ENCODE measurements around the gene GSTM2.

The GSTM2 gene

DNA sequence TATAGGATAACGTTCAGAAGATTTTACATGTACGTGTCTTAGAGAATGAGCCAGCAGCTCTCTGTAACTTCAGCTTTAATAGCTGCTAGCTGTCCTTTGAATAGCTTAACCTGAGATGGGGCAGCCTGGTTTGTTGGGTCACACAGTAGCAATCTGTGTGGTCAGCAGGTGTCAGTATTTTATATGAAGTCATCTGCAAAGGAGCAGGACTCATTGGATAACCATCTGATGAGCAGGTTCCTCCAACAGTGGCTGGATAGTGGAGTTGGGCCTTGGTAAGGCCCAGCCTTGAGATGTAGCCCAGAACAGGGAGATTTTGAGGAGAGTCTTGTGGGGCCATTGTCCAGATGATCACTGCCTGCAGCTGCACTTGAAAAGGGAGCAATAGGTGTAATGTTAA, 50.6 kb downstream of the GSTM2 start:
- no peak for DNase-seq

DNA sequence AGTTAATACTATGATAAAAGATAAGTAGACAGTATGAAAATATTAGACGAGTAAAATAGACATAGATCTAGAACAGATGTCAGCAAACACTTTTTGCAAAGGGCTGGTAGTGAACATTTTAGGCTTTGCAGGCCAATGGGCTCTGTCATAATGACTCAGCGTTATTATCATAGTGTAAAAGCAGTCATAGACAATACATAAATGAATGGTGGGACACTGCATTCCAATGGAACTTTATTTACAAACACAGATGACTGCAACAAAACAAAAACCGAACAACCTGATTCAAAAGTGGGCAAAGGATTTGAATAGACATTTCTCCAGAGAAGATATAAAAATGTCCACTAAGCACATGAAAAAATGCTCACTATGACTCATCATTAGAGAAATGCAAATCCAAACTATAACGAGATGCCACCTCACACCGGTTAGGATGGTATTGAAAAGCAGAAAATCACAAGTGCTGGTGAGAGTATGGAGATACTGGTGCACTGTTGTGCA, 51.5 kb downstream of the GSTM2 start:
- no peak for DNase-seq

DNA sequence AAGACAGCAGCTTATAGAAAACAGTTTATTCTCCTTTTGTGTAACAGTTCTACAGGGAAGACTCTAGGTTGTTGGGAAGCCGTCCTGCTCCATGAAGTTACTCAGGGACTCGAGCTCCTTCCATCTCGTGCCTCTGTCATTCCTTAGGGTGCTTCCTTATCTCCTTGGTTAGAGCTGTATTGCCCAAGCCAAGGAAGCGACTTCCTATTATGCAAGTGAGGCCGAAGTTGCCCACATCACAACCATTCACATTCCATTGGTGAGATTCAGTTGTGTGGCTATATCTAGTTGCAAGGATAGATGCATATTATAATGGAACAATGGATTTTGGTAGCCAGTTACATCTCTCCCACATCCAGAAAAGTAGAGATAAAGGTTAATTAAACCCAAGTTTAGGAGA, 53.2 kb downstream of the GSTM2 start:
- no peak for DNase-seq

DNA sequence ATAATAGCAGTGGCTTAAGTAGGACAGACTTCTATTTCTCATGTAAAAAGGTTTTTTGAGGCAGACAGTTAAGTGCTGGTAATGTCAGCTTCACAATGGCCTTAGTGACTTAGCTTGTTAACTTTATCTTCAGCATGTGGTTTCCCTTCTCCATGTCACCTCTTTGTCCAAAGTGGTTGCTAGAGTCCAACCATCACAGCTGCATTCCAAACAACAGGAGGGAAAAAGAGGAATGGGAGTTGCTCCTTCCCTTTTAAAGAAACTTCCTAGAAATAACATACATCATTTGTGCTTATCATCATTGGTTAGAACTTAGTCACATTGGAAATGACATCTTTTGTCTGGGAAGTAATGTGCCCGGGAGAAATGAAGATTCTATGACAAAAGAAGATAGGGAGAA, 54.1 kb downstream of the GSTM2 start:
- no peak for DNase-seq

DNA sequence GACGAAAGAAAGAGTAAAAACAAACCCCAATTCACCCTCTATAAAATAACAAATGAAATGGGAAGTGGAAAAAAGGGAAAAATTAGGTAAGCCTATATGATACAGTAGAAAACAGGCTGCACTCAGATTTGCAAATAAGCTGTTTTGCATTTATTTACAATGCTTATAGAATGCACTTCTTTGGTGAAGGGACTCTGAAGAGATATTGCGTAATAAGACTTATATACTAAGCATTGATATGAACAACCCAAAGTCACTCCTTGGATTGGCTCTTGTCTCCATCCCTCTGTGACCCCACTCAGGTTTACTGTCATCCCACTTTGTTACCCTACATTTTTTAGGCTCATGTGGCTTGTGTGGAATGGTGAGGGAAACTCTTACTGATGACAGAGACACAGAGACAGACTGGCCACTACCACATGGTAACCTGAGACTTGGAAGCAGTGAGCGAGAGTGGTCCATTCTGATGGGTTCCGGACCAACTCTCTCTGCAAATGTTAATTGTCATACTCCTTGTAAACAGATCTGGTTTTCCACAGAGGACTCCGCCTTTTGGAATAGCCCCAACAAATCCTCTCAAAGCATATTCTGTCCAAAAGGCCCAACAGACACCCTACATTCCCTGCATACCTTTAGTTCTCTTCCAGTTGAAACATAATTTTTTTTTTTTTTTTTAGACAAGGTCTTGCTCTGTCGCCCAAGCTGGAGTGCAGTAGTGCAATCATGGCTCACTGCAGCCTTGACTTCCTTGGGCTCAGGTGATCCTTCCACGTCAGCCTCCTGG, 55.2 kb downstream of the GSTM2 start:
- DNase-seq = no peak
